ENCODE data around the gene SATB1.
A peak's percentile ranks its signal among the peaks of the same experiment; 100 is the strongest.

SATB1 gene

GRCh38 chr3:18432752-18433151 is 7.6 kb upstream of the SATB1 start:
- DNase-seq (ENCODE audit: extremely low read depth in 1 of 2, low read depth in 1 of 2) = no peak

- DNase-seq (ENCODE audit: extremely low read depth in 1 of 2, low read depth in 1 of 2) = no peak
Observed at GRCh38 chr3:18431266-18431665, 6.1 kb upstream of the SATB1 start.

GRCh38 chr3:18428991-18429745 is 4.0 kb upstream of the SATB1 start:
- no peak for DNase-seq (ENCODE audit: extremely low read depth in 1 of 2, low read depth in 1 of 2)

GRCh38 chr3:18428036-18428435 is 2.9 kb upstream of the SATB1 start:
- DNase-seq (ENCODE audit: extremely low read depth in 1 of 2, low read depth in 1 of 2) = no peak

GRCh38 chr3:18426597-18427193 is 1.6 kb upstream of the SATB1 start:
- DNase-seq (ENCODE audit: extremely low read depth in 1 of 2, low read depth in 1 of 2) = no peak

- DNase-seq (ENCODE audit: extremely low read depth in 1 of 2, low read depth in 1 of 2) = peak in 1 of 2 donors; percentile 67
Observed at GRCh38 chr3:18425641-18426257, 610 bp upstream of the SATB1 start.

GRCh38 chr3:18424213-18424728 is 868 bp downstream of the SATB1 start:
- DNase-seq (ENCODE audit: extremely low read depth in 1 of 2, low read depth in 1 of 2) = no peak

- DNase-seq (ENCODE audit: extremely low read depth in 1 of 2, low read depth in 1 of 2) = no peak
Observed at GRCh38 chr3:18423401-18424212, 1.5 kb downstream of the SATB1 start.

- DNase-seq (ENCODE audit: extremely low read depth in 1 of 2, low read depth in 1 of 2) = no peak
Observed at GRCh38 chr3:18422972-18423371, 2.2 kb downstream of the SATB1 start.

GRCh38 chr3:18420555-18420954 is 4.6 kb downstream of the SATB1 start:
- DNase-seq (ENCODE audit: extremely low read depth in 1 of 2, low read depth in 1 of 2) = no peak

- no peak for DNase-seq (ENCODE audit: extremely low read depth in 1 of 2, low read depth in 1 of 2)
Observed at GRCh38 chr3:18419232-18419631, 5.9 kb downstream of the SATB1 start.

- DNase-seq (ENCODE audit: extremely low read depth in 1 of 2, low read depth in 1 of 2) = no peak
Observed at GRCh38 chr3:18417904-18418572, 7.1 kb downstream of the SATB1 start.

- no peak for DNase-seq (ENCODE audit: extremely low read depth in 1 of 2, low read depth in 1 of 2)
Observed at GRCh38 chr3:18416332-18416731, 8.8 kb downstream of the SATB1 start.

GRCh38 chr3:18415839-18416238 is 9.3 kb downstream of the SATB1 start:
- DNase-seq (ENCODE audit: extremely low read depth in 1 of 2, low read depth in 1 of 2) = no peak

- DNase-seq (ENCODE audit: extremely low read depth in 1 of 2, low read depth in 1 of 2) = no peak
Observed at GRCh38 chr3:18415167-18415566, 10.0 kb downstream of the SATB1 start.

- no peak for DNase-seq (ENCODE audit: extremely low read depth in 1 of 2, low read depth in 1 of 2)
Observed at GRCh38 chr3:18412684-18413083, 12.5 kb downstream of the SATB1 start.

- no peak for DNase-seq (ENCODE audit: extremely low read depth in 1 of 2, low read depth in 1 of 2)
Observed at GRCh38 chr3:18411541-18411940, 13.6 kb downstream of the SATB1 start.

- no peak for DNase-seq (ENCODE audit: extremely low read depth in 1 of 2, low read depth in 1 of 2)
Observed at GRCh38 chr3:18410205-18410604, 14.9 kb downstream of the SATB1 start.

GRCh38 chr3:18409266-18409665 is 15.9 kb downstream of the SATB1 start:
- no peak for DNase-seq (ENCODE audit: extremely low read depth in 1 of 2, low read depth in 1 of 2)

- no peak for DNase-seq (ENCODE audit: extremely low read depth in 1 of 2, low read depth in 1 of 2)
Observed at GRCh38 chr3:18405141-18405540, 20.0 kb downstream of the SATB1 start.

GRCh38 chr3:18403061-18403460 is 22.1 kb downstream of the SATB1 start:
- DNase-seq (ENCODE audit: extremely low read depth in 1 of 2, low read depth in 1 of 2) = no peak

Data from stimulated activated CD8-positive, alpha-beta memory T cell treated with anti-CD3 and anti-CD28 coated beads, Interleukin-7, amount 100 ng/mL, for 48 hours (primary cell).